HepG2 (cell line): ENCODE results near the gene AGER. TPM values are rescaled to one million over a fixed set of nuclear protein-coding genes. Genes with fewer than 3 reads are reported as not detected.

Source experiments
- BRF2 ChIP-seq: sonication (generic); formaldehyde crosslinking; IDR thresholded peaks from 2 replicates; pipeline ENCODE4 v1.8.1; 2022; ENCODE audit warnings: mild to moderate bottlenecking, missing genetic modification reagents
- FOSL1 ChIP-seq: sonication (generic); formaldehyde crosslinking; IDR thresholded peaks from 2 replicates; pipeline ENCODE4 v1.9.0; 2021; ENCODE audit warnings: missing genetic modification reagents, borderline replicate concordance
- GZF1 ChIP-seq: sonication (generic); formaldehyde crosslinking; IDR thresholded peaks from 2 replicates; pipeline ENCODE4 v1.5.1; 2020; ENCODE audit warnings: mild to moderate bottlenecking, missing genetic modification reagents
- ISL2 ChIP-seq: sonication (generic); formaldehyde crosslinking; IDR thresholded peaks from 2 replicates; pipeline ENCODE4 v1.5.0; 2020; ENCODE audit warnings: missing genetic modification reagents
- MED8 ChIP-seq: sonication (generic); formaldehyde crosslinking; IDR thresholded peaks from 2 replicates; pipeline ENCODE4 v1.8.1; 2023; ENCODE audit warnings: mild to moderate bottlenecking, missing genetic modification reagents; ENCODE audit not compliant: insufficient replicate concordance
- RFXANK ChIP-seq: IDR thresholded peaks from 2 replicates; pipeline ENCODE4 v1.6.1; 2016
- TARDBP ChIP-seq: sonication (generic); formaldehyde crosslinking; IDR thresholded peaks from 2 replicates; pipeline ENCODE4 v1.8.0; 2022; ENCODE audit warnings: mild to moderate bottlenecking, missing genetic modification reagents
- TERF1 ChIP-seq: sonication (generic); formaldehyde crosslinking; IDR thresholded peaks from 2 replicates; pipeline ENCODE4 v1.8.0; 2022; ENCODE audit warnings: mild to moderate bottlenecking, missing genetic modification reagents, moderate library complexity
- ZBTB42 ChIP-seq: sonication (generic); formaldehyde crosslinking; IDR thresholded peaks from 2 replicates; pipeline ENCODE4 v1.5.0; 2020; ENCODE audit warnings: mild to moderate bottlenecking, missing genetic modification reagents
- ZNF180 ChIP-seq: sonication (generic); formaldehyde crosslinking; IDR thresholded peaks from 2 replicates; pipeline ENCODE4 v1.4.0; 2020; ENCODE audit warnings: low read depth, missing genetic modification reagents, borderline replicate concordance
- ZNF704 ChIP-seq: sonication (generic); formaldehyde crosslinking; IDR thresholded peaks from 2 replicates; pipeline ENCODE4 v1.8.1; 2023; ENCODE audit warnings: mild to moderate bottlenecking, inconsistent platforms, moderate library complexity, missing genetic modification reagents, borderline replicate concordance
- ZNF775 ChIP-seq: sonication (generic); formaldehyde crosslinking; IDR thresholded peaks from 2 replicates; pipeline ENCODE4 v1.4.0; 2020; ENCODE audit warnings: missing genetic modification reagents, mild to moderate bottlenecking, moderate library complexity, borderline replicate concordance
- ZNF792 ChIP-seq: IDR thresholded peaks from 2 replicates; pipeline ENCODE4 v1.6.1; 2016
- ZSCAN21 ChIP-seq: sonication (generic); formaldehyde crosslinking; IDR thresholded peaks from 2 replicates; pipeline ENCODE4 v1.8.0; 2022; ENCODE audit warnings: mild to moderate bottlenecking, missing genetic modification reagents, moderate library complexity, borderline replicate concordance
- polyA plus RNA-seq, 8 experiments: library from polyadenylated mRNA; depleted of rRNA in 3 of 8; stranded (reverse) in 7 of 8; unstranded in 1 of 8; fragments of >200 nt; fragmentation: Illumina TruSeq in 4 of 8; extraction: Trizol in 4 of 8; gene quantifications; 2 replicates each; pipeline versions ENCODE4 v1.2.1 to v1.2.3, GENCODE V29; 2011 to 2016; ENCODE audit warnings: low read depth in 4 of 8, missing spikeins in 1 of 8, mixed read lengths in 1 of 8; ENCODE audit not compliant: insufficient read depth in 1 of 8
- total RNA-seq, 5 experiments: library from RNA; depleted of rRNA; stranded (reverse); fragments of >200 nt; fragmentation: Illumina TruSeq; extraction: Trizol; gene quantifications; 2 replicates each; pipeline ENCODE4 v1.2.3, GENCODE V29; 2016; ENCODE audit warnings: low read depth in 1 of 5
- TF ChIP-seq, protein P1 (sequence below): sonication (generic); formaldehyde crosslinking; IDR thresholded peaks from 2 replicates; pipeline ENCODE4 v1.4.0; 2020; ENCODE audit warnings: missing genetic modification reagents, borderline replicate concordance

AGER gene
- total and polyA plus RNA-seq, 2 of the 13 experiments (the other 11 are each of a cell fraction or from before 2014, with no cell fraction given), result 1.9 to 5.1 TPM

DNA sequence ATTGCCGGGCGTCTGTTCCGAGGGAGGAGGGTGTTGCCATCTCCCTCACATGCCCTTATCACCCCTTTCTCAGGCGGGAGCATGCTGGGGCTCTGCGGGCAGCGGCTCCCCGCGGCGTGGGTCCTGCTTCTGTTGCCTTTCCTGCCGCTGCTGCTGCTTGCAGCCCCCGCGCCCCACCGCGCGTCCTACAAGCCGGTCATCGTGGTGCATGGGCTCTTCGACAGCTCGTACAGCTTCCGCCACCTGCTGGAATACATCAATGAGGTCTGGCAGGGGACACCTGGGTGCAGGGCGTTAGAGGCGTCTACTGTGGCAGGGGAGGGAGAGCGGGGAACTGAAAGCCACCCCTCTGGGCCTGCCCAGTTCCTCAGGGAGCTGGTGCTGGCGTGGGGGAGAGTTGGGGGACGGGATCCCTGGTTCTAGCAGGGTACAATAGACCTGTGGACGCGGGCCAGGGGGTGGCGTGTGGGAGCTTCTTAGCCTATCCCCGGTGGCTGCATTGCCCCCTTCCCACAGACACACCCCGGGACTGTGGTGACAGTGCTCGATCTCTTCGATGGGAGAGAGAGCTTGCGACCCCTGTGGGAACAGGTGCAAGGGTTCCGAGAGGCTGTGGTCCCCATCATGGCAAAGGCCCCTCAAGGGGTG is 29.4 kb downstream of the AGER start (continued):
- no peak for TF ChIP-seq TERF1 (CRISPR knock-in tag)
- TF ChIP-seq ZNF792 (CRISPR knock-in tag), result no peak; the same call in 1 of the 2 replicates
- TF ChIP-seq BRF2 (CRISPR knock-in tag), result no peak
- TF ChIP-seq ZNF704 (CRISPR knock-in tag), result peak; percentile 69; the same call in 1 of the 2 replicates
- TF ChIP-seq, protein P1, sequence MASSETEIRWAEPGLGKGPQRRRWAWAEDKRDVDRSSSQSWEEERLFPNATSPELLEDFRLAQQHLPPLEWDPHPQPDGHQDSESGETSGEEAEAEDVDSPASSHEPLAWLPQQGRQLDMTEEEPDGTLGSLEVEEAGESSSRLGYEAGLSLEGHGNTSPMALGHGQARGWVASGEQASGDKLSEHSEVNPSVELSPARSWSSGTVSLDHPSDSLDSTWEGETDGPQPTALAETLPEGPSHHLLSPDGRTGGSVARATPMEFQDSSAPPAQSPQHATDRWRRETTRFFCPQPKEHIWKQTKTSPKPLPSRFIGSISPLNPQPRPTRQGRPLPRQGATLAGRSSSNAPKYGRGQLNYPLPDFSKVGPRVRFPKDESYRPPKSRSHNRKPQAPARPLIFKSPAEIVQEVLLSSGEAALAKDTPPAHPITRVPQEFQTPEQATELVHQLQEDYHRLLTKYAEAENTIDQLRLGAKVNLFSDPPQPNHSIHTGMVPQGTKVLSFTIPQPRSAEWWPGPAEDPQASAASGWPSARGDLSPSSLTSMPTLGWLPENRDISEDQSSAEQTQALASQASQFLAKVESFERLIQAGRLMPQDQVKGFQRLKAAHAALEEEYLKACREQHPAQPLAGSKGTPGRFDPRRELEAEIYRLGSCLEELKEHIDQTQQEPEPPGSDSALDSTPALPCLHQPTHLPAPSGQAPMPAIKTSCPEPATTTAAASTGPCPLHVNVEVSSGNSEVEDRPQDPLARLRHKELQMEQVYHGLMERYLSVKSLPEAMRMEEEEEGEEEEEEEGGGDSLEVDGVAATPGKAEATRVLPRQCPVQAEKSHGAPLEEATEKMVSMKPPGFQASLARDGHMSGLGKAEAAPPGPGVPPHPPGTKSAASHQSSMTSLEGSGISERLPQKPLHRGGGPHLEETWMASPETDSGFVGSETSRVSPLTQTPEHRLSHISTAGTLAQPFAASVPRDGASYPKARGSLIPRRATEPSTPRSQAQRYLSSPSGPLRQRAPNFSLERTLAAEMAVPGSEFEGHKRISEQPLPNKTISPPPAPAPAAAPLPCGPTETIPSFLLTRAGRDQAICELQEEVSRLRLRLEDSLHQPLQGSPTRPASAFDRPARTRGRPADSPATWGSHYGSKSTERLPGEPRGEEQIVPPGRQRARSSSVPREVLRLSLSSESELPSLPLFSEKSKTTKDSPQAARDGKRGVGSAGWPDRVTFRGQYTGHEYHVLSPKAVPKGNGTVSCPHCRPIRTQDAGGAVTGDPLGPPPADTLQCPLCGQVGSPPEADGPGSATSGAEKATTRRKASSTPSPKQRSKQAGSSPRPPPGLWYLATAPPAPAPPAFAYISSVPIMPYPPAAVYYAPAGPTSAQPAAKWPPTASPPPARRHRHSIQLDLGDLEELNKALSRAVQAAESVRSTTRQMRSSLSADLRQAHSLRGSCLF (CRISPR knock-in tag), result no peak
- peak; percentile 29; the same call in 1 of the 2 replicates for TF ChIP-seq ZSCAN21 (CRISPR knock-in tag)
- TF ChIP-seq MED8 (CRISPR knock-in tag), result no peak
- TF ChIP-seq ZBTB42 (CRISPR knock-in tag), result no peak
- peak; percentile 92; the same call in 1 of the 2 replicates for TF ChIP-seq GZF1
- TF ChIP-seq ISL2 (CRISPR knock-in tag), result no peak
- peak; percentile 14; the same call in 1 of the 2 replicates for TF ChIP-seq TARDBP (CRISPR knock-in tag)
- no peak for TF ChIP-seq ZNF180 (CRISPR knock-in tag)
- TF ChIP-seq ZNF775 (CRISPR knock-in tag), result no peak
- TF ChIP-seq FOSL1 (CRISPR knock-in tag), result no peak
- no peak for TF ChIP-seq RFXANK (CRISPR knock-in tag)
- TF ChIP-seq, all 625 proteins: peak for 171
